Measurements from ENCODE around the gene TEPSIN. TPM values are rescaled to one million over a fixed set of nuclear protein-coding genes. Genes with fewer than 3 reads are reported as not detected.
A peak's percentile ranks its signal among the peaks of the same experiment; 100 is the strongest.

TEPSIN gene
- total RNA-seq, 1 donor from 2014 or later = 53.8 TPM

GRCh38 chr17:81222906-81223761 lies 15.7 kb downstream of the TEPSIN start, which contains the start of gene CEP131:
CEP131 (minus strand) TSS chr17:81222965; CDS start chr17:81220056, 2,909 bp downstream.
- peak; percentile 73 for DNase-seq (ENCODE audit: extremely low read depth, low read depth, low spot score)

GRCh38 chr17:81222620-81222905 lies 16.3 kb downstream of the TEPSIN start:
- no peak for DNase-seq (ENCODE audit: extremely low read depth, low read depth, low spot score)

GRCh38 chr17:81221842-81222619 lies 16.8 kb downstream of the TEPSIN start:
- no peak for DNase-seq (ENCODE audit: extremely low read depth, low read depth, low spot score)

GRCh38 chr17:81221371-81221841 lies 17.4 kb downstream of the TEPSIN start:
- no peak for DNase-seq (ENCODE audit: extremely low read depth, low read depth, low spot score)

- no peak for DNase-seq (ENCODE audit: extremely low read depth, low read depth, low spot score)
These were observed 19.2 kb downstream of the TEPSIN start for GRCh38 chr17:81219476-81220180.

GRCh38 chr17:81218991-81219390 lies 19.9 kb downstream of the TEPSIN start:
- no peak for DNase-seq (ENCODE audit: extremely low read depth, low read depth, low spot score)

GRCh38 chr17:81218459-81218858 lies 20.4 kb downstream of the TEPSIN start:
- no peak for DNase-seq (ENCODE audit: extremely low read depth, low read depth, low spot score)

- no peak for DNase-seq (ENCODE audit: extremely low read depth, low read depth, low spot score)
These were observed 21.4 kb downstream of the TEPSIN start for GRCh38 chr17:81217491-81217890.

- no peak for DNase-seq (ENCODE audit: extremely low read depth, low read depth, low spot score)
These were observed 24.9 kb downstream of the TEPSIN start for GRCh38 chr17:81213978-81214377.

- DNase-seq (ENCODE audit: extremely low read depth, low read depth, low spot score) = no peak
These were observed 26.5 kb downstream of the TEPSIN start for GRCh38 chr17:81212365-81212764.

GRCh38 chr17:81210868-81211267 lies 28.0 kb downstream of the TEPSIN start:
- DNase-seq (ENCODE audit: extremely low read depth, low read depth, low spot score) = no peak

GRCh38 chr17:81210466-81210865 lies 28.4 kb downstream of the TEPSIN start:
- DNase-seq (ENCODE audit: extremely low read depth, low read depth, low spot score) = no peak

GRCh38 chr17:81209141-81209540 lies 29.7 kb downstream of the TEPSIN start:
- DNase-seq (ENCODE audit: extremely low read depth, low read depth, low spot score) = no peak

GRCh38 chr17:81208651-81209050 lies 30.2 kb downstream of the TEPSIN start:
- no peak for DNase-seq (ENCODE audit: extremely low read depth, low read depth, low spot score)

- no peak for DNase-seq (ENCODE audit: extremely low read depth, low read depth, low spot score)
These were observed 31.0 kb downstream of the TEPSIN start for GRCh38 chr17:81207610-81208581.

GRCh38 chr17:81206657-81207056 lies 32.2 kb downstream of the TEPSIN start:
- DNase-seq (ENCODE audit: extremely low read depth, low read depth, low spot score) = no peak

GRCh38 chr17:81206166-81206565 lies 32.7 kb downstream of the TEPSIN start:
- DNase-seq (ENCODE audit: extremely low read depth, low read depth, low spot score) = no peak

GRCh38 chr17:81204578-81204977 lies 34.3 kb downstream of the TEPSIN start:
- no peak for DNase-seq (ENCODE audit: extremely low read depth, low read depth, low spot score)

- no peak for DNase-seq (ENCODE audit: extremely low read depth, low read depth, low spot score)
These were observed 35.7 kb downstream of the TEPSIN start for GRCh38 chr17:81203136-81203535.

- no peak for DNase-seq (ENCODE audit: extremely low read depth, low read depth, low spot score)
These were observed 36.5 kb downstream of the TEPSIN start for GRCh38 chr17:81202318-81202717.

All from glomerular endothelial cell (primary cell).